WTC11 (cell line): ENCODE measurements around the gene MYBPH. TPM values are rescaled to one million over a fixed set of nuclear protein-coding genes. Genes with fewer than 3 reads are reported as not detected.

Experiments
- ATAC-seq: fragments of 200-7000 bp; cut with Tn5 transposase; 2 replicates; pipeline ENCODE4 v1.10.0; 2021; ENCODE audit warnings: mild to moderate bottlenecking, moderate library complexity
- CTCF ChIA-PET: fragments of 300-600 bp; sonication (Branson Sonifier 250); formaldehyde crosslinking; loops from one replicate; lab custom pipeline; 2021; ENCODE audit warnings: antibody characterized with exemption; lab: Charles Lee
- POLR2A ChIA-PET: fragments of 350-600 bp; sonication (Branson Sonifier 250); formaldehyde crosslinking; loops from one replicate; lab custom pipeline; 2021; ENCODE audit warnings: antibody characterized with exemption; lab: Charles Lee
- DNase-seq: peaks from one replicate; pipeline ENCODE4 v3.0.0; 2021; ENCODE audit warnings: low spot score
- H3K27ac Mint-ChIP-seq: 2 replicates; pipeline ENCODE4 v1.8.0; 2021; ENCODE audit warnings: mixed read lengths
- H3K27me3 Mint-ChIP-seq: 2 replicates; pipeline ENCODE4 v1.8.0; 2021; ENCODE audit warnings: low read depth, mild to moderate bottlenecking, moderate library complexity, mixed read lengths
- H3K36me3 Mint-ChIP-seq: 2 replicates; pipeline ENCODE4 v1.8.0; 2021; ENCODE audit warnings: mixed read lengths
- H3K4me1 Mint-ChIP-seq: 2 replicates; pipeline ENCODE4 v1.8.0; 2022; ENCODE audit warnings: mixed read lengths
- H3K4me3 Mint-ChIP-seq: 2 replicates; pipeline ENCODE4 v1.8.0; 2021; ENCODE audit warnings: mild to moderate bottlenecking, moderate library complexity, mixed read lengths
- H3K9me3 Mint-ChIP-seq: 2 replicates; pipeline ENCODE4 v1.8.0; 2021; ENCODE audit warnings: mixed read lengths
- ESRRA ChIP-seq: sonication (generic); formaldehyde crosslinking; IDR thresholded peaks from 2 replicates; pipeline ENCODE4 v1.8.1; 2022; ENCODE audit warnings: mild to moderate bottlenecking, missing genetic modification reagents, borderline replicate concordance
- GRHL2 ChIP-seq: fragments of 250-450 bp; sonication (Bioruptor Pico); IDR thresholded peaks from 2 replicates; pipeline ENCODE4 v1.8.0; 2022; ENCODE audit warnings: mild to moderate bottlenecking, moderate library complexity; ENCODE audit not compliant: insufficient replicate concordance, severe bottlenecking
- MYBL2 ChIP-seq: sonication (generic); formaldehyde crosslinking; IDR thresholded peaks from 2 replicates; pipeline ENCODE4 v1.8.1; 2023; ENCODE audit warnings: mild to moderate bottlenecking, moderate library complexity, missing genetic modification reagents
- NFE2L1 ChIP-seq: sonication (generic); formaldehyde crosslinking; IDR thresholded peaks from 2 replicates; pipeline ENCODE4 v1.8.1; 2023; ENCODE audit warnings: missing genetic modification reagents
- NR2C2 ChIP-seq: sonication (generic); formaldehyde crosslinking; IDR thresholded peaks from 2 replicates; pipeline ENCODE4 v1.8.0; 2022; ENCODE audit warnings: mild to moderate bottlenecking, missing genetic modification reagents
- SMAD3 ChIP-seq: sonication (generic); formaldehyde crosslinking; IDR thresholded peaks from 2 replicates; pipeline ENCODE4 v1.8.0; 2022; ENCODE audit warnings: missing genetic modification reagents, mild to moderate bottlenecking, borderline replicate concordance
- ZBTB21 ChIP-seq: sonication (generic); formaldehyde crosslinking; IDR thresholded peaks from 2 replicates; pipeline ENCODE4 v1.8.1; 2023; ENCODE audit warnings: mild to moderate bottlenecking, missing genetic modification reagents, borderline replicate concordance
- ZNF219 ChIP-seq: sonication (generic); formaldehyde crosslinking; IDR thresholded peaks from 2 replicates; pipeline ENCODE4 v1.8.0; 2023; ENCODE audit warnings: missing genetic modification reagents, mild to moderate bottlenecking, borderline replicate concordance
- ZNF317 ChIP-seq: sonication (generic); formaldehyde crosslinking; IDR thresholded peaks from 2 replicates; pipeline ENCODE4 v1.8.1; 2023; ENCODE audit warnings: low read depth, mild to moderate bottlenecking, moderate library complexity, missing genetic modification reagents, borderline replicate concordance
- total RNA-seq: library from RNA; stranded (reverse); gene quantifications from 3 replicates; pipeline ENCODE4 v1.2.3, GENCODE V29; 2021
- TF ChIP-seq, protein P1 (sequence below): fragments of 250-450 bp; sonication (Bioruptor Pico); conservative IDR thresholded peaks from 2 replicates; pipeline ENCODE4 v1.9.0; 2021; ENCODE audit warnings: mild to moderate bottlenecking
- TF ChIP-seq, protein P2 (sequence below): sonication (generic); formaldehyde crosslinking; IDR thresholded peaks from 2 replicates; pipeline ENCODE4 v1.8.1; 2023; ENCODE audit warnings: mild to moderate bottlenecking, missing genetic modification reagents
- TF ChIP-seq, protein P3 (sequence below): fragments of 250-450 bp; sonication (Bioruptor Pico); IDR thresholded peaks from 2 replicates; pipeline ENCODE4 v2.1.2; 2022; ENCODE audit warnings: mild to moderate bottlenecking, moderate library complexity
- TF ChIP-seq, protein P4 (sequence below): sonication (generic); formaldehyde crosslinking; IDR thresholded peaks from 2 replicates; pipeline ENCODE4 v1.8.1; 2022; ENCODE audit warnings: mild to moderate bottlenecking, missing genetic modification reagents, moderate library complexity, borderline replicate concordance
- TF ChIP-seq, protein P5 (sequence below): sonication (generic); formaldehyde crosslinking; IDR thresholded peaks from 2 replicates; pipeline ENCODE4 v1.8.0; 2022; ENCODE audit warnings: mild to moderate bottlenecking, missing genetic modification reagents
- TF ChIP-seq, protein P6 (sequence below): fragments of 200-600 bp; IDR thresholded peaks from 2 replicates; pipeline ENCODE4 v1.8.0; 2022; ENCODE audit warnings: antibody characterized with exemption
- TF ChIP-seq, protein P7 (sequence below): sonication (generic); formaldehyde crosslinking; IDR thresholded peaks from 2 replicates; pipeline ENCODE4 v1.8.1; 2023; ENCODE audit warnings: mild to moderate bottlenecking, missing genetic modification reagents, moderate library complexity
- TF ChIP-seq, protein P8 (sequence below): sonication (generic); formaldehyde crosslinking; IDR thresholded peaks from 2 replicates; pipeline ENCODE4 v1.8.1; 2022; ENCODE audit warnings: low read depth, missing genetic modification reagents, borderline replicate concordance
- TF ChIP-seq, protein P9 (sequence below): sonication (generic); formaldehyde crosslinking; IDR thresholded peaks from 2 replicates; pipeline ENCODE4 v1.8.1; 2023; ENCODE audit warnings: mild to moderate bottlenecking, missing genetic modification reagents

The MYBPH gene
- total RNA-seq, 1 experiment from 2014 or later: not detected

DNA sequence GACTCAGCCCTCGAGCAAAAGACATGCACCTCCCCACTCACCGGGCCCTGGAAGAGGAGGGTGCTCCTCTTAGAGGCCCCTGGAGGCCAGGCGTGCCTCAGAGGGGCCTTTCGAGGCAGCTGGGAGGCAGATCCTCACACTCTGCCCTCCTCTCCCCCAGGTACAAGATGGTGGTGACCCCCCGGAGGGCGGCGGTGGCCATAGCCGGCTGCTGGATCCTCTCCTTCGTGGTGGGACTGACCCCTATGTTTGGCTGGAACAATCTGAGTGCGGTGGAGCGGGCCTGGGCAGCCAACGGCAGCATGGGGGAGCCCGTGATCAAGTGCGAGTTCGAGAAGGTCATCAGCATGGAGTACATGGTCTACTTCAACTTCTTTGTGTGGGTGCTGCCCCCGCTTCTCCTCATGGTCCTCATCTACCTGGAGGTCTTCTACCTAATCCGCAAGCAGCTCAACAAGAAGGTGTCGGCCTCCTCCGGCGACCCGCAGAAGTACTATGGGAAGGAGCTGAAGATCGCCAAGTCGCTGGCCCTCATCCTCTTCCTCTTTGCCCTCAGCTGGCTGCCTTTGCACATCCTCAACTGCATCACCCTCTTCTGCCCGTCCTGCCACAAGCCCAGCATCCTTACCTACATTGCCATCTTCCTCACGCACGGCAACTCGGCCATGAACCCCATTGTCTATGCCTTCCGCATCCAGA is 10.4 kb downstream of the MYBPH start:
- Mint-ChIP-seq H3K27ac (no peak overlapping the region), H3K27me3 (no peaks in the 10 kb centered on the region; the same call in 1 of the 2 replicates), H3K36me3 (no peaks in the 10 kb centered on the region), H3K9me3 (no peaks in the 10 kb centered on the region), H3K4me1 (peaks cover 6% of the 10 kb centered on the region; the same call in 1 of the 2 replicates), H3K4me3 (no peak overlapping the region)
- TF ChIP-seq GRHL2 (CRISPR knock-in tag) (no peak), NFE2L1 (CRISPR knock-in tag) (no peak), SMAD3 (CRISPR knock-in tag) (no peak), ZNF219 (CRISPR knock-in tag) (no peak), ZNF317 (no peak), NR2C2 (CRISPR knock-in tag) (no peak), ESRRA (CRISPR knock-in tag) (no peak), MYBL2 (CRISPR knock-in tag) (no peak), ZBTB21 (no peak)
- TF ChIP-seq, protein P1, sequence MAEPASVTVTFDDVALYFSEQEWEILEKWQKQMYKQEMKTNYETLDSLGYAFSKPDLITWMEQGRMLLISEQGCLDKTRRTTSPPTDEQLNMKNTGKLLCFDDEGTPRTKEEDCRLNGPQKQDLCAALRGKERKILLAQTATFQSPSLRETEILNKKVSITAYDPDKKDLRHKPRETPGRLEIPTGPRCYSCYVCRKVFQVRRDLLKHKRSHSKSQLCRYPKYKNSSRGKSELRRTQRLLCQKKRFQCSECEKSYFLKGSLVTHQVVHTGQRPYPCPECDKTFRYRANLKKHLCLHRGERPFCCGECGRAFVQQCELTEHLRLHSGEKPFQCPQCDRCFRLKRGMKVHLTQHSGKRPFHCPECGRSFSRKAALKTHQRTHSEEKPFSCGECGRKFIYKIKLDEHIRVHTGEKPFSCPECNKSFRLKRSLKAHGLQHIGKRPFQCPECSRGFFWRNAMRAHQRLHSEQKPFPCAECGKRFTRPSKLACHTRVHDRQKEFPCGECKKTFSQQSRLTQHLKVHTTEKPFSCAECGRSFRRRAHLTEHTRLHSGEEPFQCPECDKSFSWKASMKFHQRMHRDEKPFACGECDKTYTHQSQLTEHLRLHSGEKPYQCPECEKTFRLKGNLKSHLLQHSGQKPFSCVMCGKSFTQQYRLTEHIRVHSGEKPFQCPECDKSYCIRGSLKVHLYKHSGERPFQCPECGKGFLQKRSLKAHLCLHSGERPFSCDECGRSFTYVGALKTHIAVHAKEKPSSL (CRISPR knock-in tag): no peak
- TF ChIP-seq, protein P2, sequence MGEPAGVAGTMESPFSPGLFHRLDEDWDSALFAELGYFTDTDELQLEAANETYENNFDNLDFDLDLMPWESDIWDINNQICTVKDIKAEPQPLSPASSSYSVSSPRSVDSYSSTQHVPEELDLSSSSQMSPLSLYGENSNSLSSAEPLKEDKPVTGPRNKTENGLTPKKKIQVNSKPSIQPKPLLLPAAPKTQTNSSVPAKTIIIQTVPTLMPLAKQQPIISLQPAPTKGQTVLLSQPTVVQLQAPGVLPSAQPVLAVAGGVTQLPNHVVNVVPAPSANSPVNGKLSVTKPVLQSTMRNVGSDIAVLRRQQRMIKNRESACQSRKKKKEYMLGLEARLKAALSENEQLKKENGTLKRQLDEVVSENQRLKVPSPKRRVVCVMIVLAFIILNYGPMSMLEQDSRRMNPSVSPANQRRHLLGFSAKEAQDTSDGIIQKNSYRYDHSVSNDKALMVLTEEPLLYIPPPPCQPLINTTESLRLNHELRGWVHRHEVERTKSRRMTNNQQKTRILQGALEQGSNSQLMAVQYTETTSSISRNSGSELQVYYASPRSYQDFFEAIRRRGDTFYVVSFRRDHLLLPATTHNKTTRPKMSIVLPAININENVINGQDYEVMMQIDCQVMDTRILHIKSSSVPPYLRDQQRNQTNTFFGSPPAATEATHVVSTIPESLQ (CRISPR knock-in tag): no peak
- TF ChIP-seq, protein P3, sequence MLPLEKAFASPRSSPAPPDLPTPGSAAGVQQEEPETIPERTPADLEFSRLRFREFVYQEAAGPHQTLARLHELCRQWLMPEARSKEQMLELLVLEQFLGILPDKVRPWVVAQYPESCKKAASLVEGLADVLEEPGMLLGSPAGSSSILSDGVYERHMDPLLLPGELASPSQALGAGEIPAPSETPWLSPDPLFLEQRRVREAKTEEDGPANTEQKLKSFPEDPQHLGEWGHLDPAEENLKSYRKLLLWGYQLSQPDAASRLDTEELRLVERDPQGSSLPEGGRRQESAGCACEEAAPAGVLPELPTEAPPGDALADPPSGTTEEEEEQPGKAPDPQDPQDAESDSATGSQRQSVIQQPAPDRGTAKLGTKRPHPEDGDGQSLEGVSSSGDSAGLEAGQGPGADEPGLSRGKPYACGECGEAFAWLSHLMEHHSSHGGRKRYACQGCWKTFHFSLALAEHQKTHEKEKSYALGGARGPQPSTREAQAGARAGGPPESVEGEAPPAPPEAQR (CRISPR knock-in tag): no peak
- TF ChIP-seq, protein P4, sequence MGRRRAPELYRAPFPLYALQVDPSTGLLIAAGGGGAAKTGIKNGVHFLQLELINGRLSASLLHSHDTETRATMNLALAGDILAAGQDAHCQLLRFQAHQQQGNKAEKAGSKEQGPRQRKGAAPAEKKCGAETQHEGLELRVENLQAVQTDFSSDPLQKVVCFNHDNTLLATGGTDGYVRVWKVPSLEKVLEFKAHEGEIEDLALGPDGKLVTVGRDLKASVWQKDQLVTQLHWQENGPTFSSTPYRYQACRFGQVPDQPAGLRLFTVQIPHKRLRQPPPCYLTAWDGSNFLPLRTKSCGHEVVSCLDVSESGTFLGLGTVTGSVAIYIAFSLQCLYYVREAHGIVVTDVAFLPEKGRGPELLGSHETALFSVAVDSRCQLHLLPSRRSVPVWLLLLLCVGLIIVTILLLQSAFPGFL: no peak
- TF ChIP-seq, protein P5, sequence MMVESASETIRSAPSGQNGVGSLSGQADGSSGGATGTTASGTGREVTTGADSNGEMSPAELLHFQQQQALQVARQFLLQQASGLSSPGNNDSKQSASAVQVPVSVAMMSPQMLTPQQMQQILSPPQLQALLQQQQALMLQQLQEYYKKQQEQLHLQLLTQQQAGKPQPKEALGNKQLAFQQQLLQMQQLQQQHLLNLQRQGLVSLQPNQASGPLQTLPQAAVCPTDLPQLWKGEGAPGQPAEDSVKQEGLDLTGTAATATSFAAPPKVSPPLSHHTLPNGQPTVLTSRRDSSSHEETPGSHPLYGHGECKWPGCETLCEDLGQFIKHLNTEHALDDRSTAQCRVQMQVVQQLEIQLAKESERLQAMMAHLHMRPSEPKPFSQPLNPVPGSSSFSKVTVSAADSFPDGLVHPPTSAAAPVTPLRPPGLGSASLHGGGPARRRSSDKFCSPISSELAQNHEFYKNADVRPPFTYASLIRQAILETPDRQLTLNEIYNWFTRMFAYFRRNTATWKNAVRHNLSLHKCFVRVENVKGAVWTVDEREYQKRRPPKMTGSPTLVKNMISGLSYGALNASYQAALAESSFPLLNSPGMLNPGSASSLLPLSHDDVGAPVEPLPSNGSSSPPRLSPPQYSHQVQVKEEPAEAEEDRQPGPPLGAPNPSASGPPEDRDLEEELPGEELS (CRISPR knock-in tag): no peak
- TF ChIP-seq, protein P6, sequence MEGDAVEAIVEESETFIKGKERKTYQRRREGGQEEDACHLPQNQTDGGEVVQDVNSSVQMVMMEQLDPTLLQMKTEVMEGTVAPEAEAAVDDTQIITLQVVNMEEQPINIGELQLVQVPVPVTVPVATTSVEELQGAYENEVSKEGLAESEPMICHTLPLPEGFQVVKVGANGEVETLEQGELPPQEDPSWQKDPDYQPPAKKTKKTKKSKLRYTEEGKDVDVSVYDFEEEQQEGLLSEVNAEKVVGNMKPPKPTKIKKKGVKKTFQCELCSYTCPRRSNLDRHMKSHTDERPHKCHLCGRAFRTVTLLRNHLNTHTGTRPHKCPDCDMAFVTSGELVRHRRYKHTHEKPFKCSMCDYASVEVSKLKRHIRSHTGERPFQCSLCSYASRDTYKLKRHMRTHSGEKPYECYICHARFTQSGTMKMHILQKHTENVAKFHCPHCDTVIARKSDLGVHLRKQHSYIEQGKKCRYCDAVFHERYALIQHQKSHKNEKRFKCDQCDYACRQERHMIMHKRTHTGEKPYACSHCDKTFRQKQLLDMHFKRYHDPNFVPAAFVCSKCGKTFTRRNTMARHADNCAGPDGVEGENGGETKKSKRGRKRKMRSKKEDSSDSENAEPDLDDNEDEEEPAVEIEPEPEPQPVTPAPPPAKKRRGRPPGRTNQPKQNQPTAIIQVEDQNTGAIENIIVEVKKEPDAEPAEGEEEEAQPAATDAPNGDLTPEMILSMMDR: no peak
- TF ChIP-seq, protein P7, sequence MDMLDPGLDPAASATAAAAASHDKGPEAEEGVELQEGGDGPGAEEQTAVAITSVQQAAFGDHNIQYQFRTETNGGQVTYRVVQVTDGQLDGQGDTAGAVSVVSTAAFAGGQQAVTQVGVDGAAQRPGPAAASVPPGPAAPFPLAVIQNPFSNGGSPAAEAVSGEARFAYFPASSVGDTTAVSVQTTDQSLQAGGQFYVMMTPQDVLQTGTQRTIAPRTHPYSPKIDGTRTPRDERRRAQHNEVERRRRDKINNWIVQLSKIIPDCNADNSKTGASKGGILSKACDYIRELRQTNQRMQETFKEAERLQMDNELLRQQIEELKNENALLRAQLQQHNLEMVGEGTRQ (CRISPR knock-in tag): no peak
- TF ChIP-seq, protein P8, sequence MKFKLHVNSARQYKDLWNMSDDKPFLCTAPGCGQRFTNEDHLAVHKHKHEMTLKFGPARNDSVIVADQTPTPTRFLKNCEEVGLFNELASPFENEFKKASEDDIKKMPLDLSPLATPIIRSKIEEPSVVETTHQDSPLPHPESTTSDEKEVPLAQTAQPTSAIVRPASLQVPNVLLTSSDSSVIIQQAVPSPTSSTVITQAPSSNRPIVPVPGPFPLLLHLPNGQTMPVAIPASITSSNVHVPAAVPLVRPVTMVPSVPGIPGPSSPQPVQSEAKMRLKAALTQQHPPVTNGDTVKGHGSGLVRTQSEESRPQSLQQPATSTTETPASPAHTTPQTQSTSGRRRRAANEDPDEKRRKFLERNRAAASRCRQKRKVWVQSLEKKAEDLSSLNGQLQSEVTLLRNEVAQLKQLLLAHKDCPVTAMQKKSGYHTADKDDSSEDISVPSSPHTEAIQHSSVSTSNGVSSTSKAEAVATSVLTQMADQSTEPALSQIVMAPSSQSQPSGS (CRISPR knock-in tag): no peak
- TF ChIP-seq, protein P9, sequence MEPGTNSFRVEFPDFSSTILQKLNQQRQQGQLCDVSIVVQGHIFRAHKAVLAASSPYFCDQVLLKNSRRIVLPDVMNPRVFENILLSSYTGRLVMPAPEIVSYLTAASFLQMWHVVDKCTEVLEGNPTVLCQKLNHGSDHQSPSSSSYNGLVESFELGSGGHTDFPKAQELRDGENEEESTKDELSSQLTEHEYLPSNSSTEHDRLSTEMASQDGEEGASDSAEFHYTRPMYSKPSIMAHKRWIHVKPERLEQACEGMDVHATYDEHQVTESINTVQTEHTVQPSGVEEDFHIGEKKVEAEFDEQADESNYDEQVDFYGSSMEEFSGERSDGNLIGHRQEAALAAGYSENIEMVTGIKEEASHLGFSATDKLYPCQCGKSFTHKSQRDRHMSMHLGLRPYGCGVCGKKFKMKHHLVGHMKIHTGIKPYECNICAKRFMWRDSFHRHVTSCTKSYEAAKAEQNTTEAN (CRISPR knock-in tag): no peak
- POLR2A ChIA-PET: no interaction called here
- no peak for ATAC-seq
- no peak for DNase-seq
- CTCF ChIA-PET: interaction anchor here (0.6 to 3.5 kb wide), 4 partner anchors 17 to 53 kb away, joined by 3 to 40 read pairs (median 22); partner anchors contain the start of gene ADORA1
